Liver (tissue), 9 donors: ENCODE results near the gene ZNF766. TPM values are rescaled to one million over a fixed set of nuclear protein-coding genes. Genes with fewer than 3 reads are reported as not detected.
"Not testable (repeated sequence)": the region's sequence is repeated elsewhere in the genome, so short reads cannot be mapped to it uniquely, and the experiment has no call there.

Source experiments
- DNase-seq: peaks from one replicate; pipeline ENCODE4 v3.0.0-alpha.2; 2017; ENCODE audit warnings: low spot score
- H3K27ac ChIP-seq, 2 donors: one replicate each; pipeline ENCODE4 v1.7.0; 2013; ENCODE audit warnings: inconsistent platforms in 2 of 2, low read length in 2 of 2, control low read depth in 1 of 2, low read depth in 1 of 2, mild to moderate bottlenecking in 1 of 2
- H3K27me3 ChIP-seq, 4 donors: one replicate each; pipeline versions ENCODE4 v1.6.1 to v1.7.0; 2013; ENCODE audit warnings: low read length in 3 of 4, inconsistent platforms in 1 of 4, mild to moderate bottlenecking in 1 of 4, moderate library complexity in 1 of 4; ENCODE audit not compliant: control insufficient read depth in 4 of 4, insufficient read depth in 4 of 4
- H3K36me3 ChIP-seq, 4 donors: one replicate each; pipeline versions ENCODE4 v1.6.1 to v1.7.0; 2013; ENCODE audit warnings: low read length in 3 of 4, mild to moderate bottlenecking in 3 of 4, low read depth in 1 of 4, moderate library complexity in 1 of 4; ENCODE audit not compliant: control insufficient read depth in 4 of 4, insufficient read depth in 3 of 4
- H3K4me1 ChIP-seq, 4 donors: one replicate each; pipeline versions ENCODE4 v1.6.1 to v1.7.0; 2013; ENCODE audit warnings: low read length in 3 of 4, mild to moderate bottlenecking in 3 of 4, moderate library complexity in 1 of 4; ENCODE audit not compliant: control insufficient read depth in 4 of 4, insufficient read depth in 4 of 4
- H3K4me3 ChIP-seq, 3 donors: one replicate each; pipeline versions ENCODE4 v1.6.1 to v1.7.0; 2013; ENCODE audit warnings: low read length in 3 of 3, control low read depth in 1 of 3, low read depth in 1 of 3, mild to moderate bottlenecking in 1 of 3
- H3K9ac ChIP-seq, 2 donors: one replicate each; pipeline ENCODE4 v1.7.0; 2013; ENCODE audit warnings: low read length in 2 of 2, mild to moderate bottlenecking in 2 of 2, moderate library complexity in 2 of 2, control low read depth in 1 of 2, low read depth in 1 of 2
- H3K9me3 ChIP-seq, 4 donors: one replicate each; pipeline versions ENCODE4 v1.6.1 to v1.7.0; 2013; ENCODE audit warnings: low read length in 3 of 4; ENCODE audit not compliant: control insufficient read depth in 4 of 4
- ATF3 ChIP-seq: IDR thresholded peaks from 2 replicates; pipeline ENCODE4 v1.6.1; 2016; ENCODE audit warnings: antibody characterized with exemption
- CTCF ChIP-seq: fragments of 150-350 bp; IDR thresholded peaks from 2 replicates; pipeline ENCODE4 v1.5.1; 2017; ENCODE audit warnings: improper control_type of control experiment, low read depth, low read length; ENCODE audit not compliant: missing input control
- EGR1 ChIP-seq, 2 donors: IDR thresholded peaks; 2 replicates each; pipeline ENCODE4 v1.6.1; 2016 to 2018; ENCODE audit warnings: antibody characterized with exemption in 2 of 2, low read depth in 2 of 2
- FOXA1 ChIP-seq: IDR thresholded peaks from 2 replicates; pipeline ENCODE4 v1.6.1; 2016; ENCODE audit warnings: antibody characterized with exemption
- FOXA2 ChIP-seq: IDR thresholded peaks from 2 replicates; pipeline ENCODE4 v1.6.1; 2016; ENCODE audit warnings: antibody characterized with exemption
- GABPA ChIP-seq, 2 donors: IDR thresholded peaks in 1 of 2; conservative IDR thresholded peaks in 1 of 2; 2 replicates each; pipeline ENCODE4 v1.6.1; 2016; ENCODE audit warnings: antibody characterized with exemption in 2 of 2, mild to moderate bottlenecking in 1 of 2, moderate library complexity in 1 of 2
- HNF4A ChIP-seq, 2 donors: conservative IDR thresholded peaks; 2 replicates each; pipeline ENCODE4 v1.6.1; 2016; ENCODE audit warnings: antibody characterized with exemption in 2 of 2, mild to moderate bottlenecking in 2 of 2
- HNF4G ChIP-seq: IDR thresholded peaks from 2 replicates; pipeline ENCODE4 v1.6.1; 2016; ENCODE audit warnings: antibody characterized with exemption
- JUND ChIP-seq, 2 donors: IDR thresholded peaks; 2 replicates each; pipeline ENCODE4 v1.6.1; 2016; ENCODE audit warnings: antibody characterized with exemption in 2 of 2
- MAX ChIP-seq: IDR thresholded peaks from 2 replicates; pipeline ENCODE4 v1.6.1; 2016; ENCODE audit warnings: antibody characterized with exemption
- NR2F2 ChIP-seq: IDR thresholded peaks from 2 replicates; pipeline ENCODE4 v1.6.1; 2016; ENCODE audit warnings: antibody characterized with exemption
- RAD21 ChIP-seq, 2 donors: IDR thresholded peaks; 2 replicates each; pipeline ENCODE4 v1.6.1; 2016; ENCODE audit warnings: antibody characterized with exemption in 2 of 2, mild to moderate bottlenecking in 2 of 2
- REST ChIP-seq: IDR thresholded peaks from 2 replicates; pipeline ENCODE4 v1.6.1; 2016; ENCODE audit warnings: antibody characterized with exemption, mild to moderate bottlenecking
- RXRA ChIP-seq, 2 donors: IDR thresholded peaks; 2 replicates each; pipeline ENCODE4 v1.6.1; 2017 to 2018; ENCODE audit warnings: antibody characterized with exemption in 2 of 2, mild to moderate bottlenecking in 1 of 2
- SP1 ChIP-seq: IDR thresholded peaks from 2 replicates; pipeline ENCODE4 v1.6.1; 2018; ENCODE audit warnings: antibody characterized with exemption, mild to moderate bottlenecking
- TAF1 ChIP-seq: conservative IDR thresholded peaks from 2 replicates; pipeline ENCODE4 v1.6.1; 2016; ENCODE audit warnings: antibody characterized with exemption, mild to moderate bottlenecking
- YY1 ChIP-seq: IDR thresholded peaks from 2 replicates; pipeline ENCODE4 v1.6.1; 2016; ENCODE audit warnings: antibody characterized with exemption, mild to moderate bottlenecking
- WGBS: extraction: QIAGEN DNeasy Blood & Tissue Kit; methylation state at CpG from one replicate; pipeline ENCODE4 v1.1.7; 2013; 5-methylcytosine and 5-hydroxymethylcytosine counted together
- polyA plus RNA-seq, 2 donors: library from polyadenylated mRNA; stranded (reverse) in 1 of 2; unstranded in 1 of 2; fragments of 200-250 nt in 1 of 2; fragments of >200 nt in 1 of 2; fragmentation: Nextera tagmentation in 1 of 2; extraction: Ambion mirVana in 1 of 2; gene quantifications; one replicate each; pipeline versions ENCODE4 v1.2.1 to v1.2.3, GENCODE V29; 2013 to 2015
- total RNA-seq, 2 donors: library from RNA; depleted of rRNA; stranded (reverse); fragments of >200 nt; gene quantifications; one replicate each; pipeline ENCODE4 v1.2.3, GENCODE V29; 2014
- TF ChIP-seq, protein P1 (sequence below): IDR thresholded peaks from 2 replicates; pipeline ENCODE4 v1.6.1; 2016; ENCODE audit warnings: antibody characterized with exemption
- donor health status: healthy.
- donor health status: healthy.
- donor health status: healthy.
- donor health status: healthy.
- donor health status: healthy.

ZNF766 gene
- total and polyA plus RNA-seq, 4 donors = 1.6 to 4.9 (median 3.8) TPM

DNA sequence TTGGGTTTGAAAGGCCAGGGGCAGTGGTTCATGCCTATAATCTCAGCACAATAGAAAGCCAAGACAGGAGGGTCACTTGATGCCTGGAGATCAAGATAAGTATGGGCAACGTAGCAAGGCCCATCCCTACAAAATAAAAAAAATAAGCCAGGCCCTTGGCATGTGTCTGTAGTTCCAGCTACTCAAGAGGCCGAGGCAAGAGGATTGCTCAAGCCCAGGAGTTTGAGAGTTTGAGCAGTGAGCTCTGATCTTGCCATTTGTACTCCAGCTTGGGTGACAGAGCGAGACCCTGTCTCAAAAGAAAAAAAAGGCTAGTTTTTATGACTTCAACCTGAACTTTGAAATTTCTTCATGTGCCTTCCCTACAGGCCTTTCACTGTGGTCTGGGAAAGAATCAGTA, 22.4 kb downstream of the ZNF766 start:
- Histone ChIP-seq H3K9ac (no peak overlapping the region), H3K27me3 (no peaks in the 10 kb centered on the region), H3K36me3 (peaks cover 13 to 29% (median 24%) of the 10 kb centered on the region in 4 donors), H3K9me3 (peaks cover 22 to 37% (median 24%) of the 10 kb centered on the region in 4 donors), H3K27ac (no peak overlapping the region), H3K4me3 (no peak overlapping the region), H3K4me1 (peaks cover 0 to 6% (median 1%) of the 10 kb centered on the region in 4 donors)
- 95% methylated on average over 3 of the region's 3 CpGs for WGBS
- TF ChIP-seq HNF4G = no peak
- no peak for TF ChIP-seq REST
- no peak for TF ChIP-seq HNF4A (conservative IDR thresholded peaks at IDR 0.05)
- TF ChIP-seq EGR1 (IDR thresholded peaks at IDR 0.05; ENCODE audit: low read depth in 2 of 2) = no peak
- TF ChIP-seq GABPA (IDR thresholded peaks at IDR 0.05 in 1 of 2, conservative IDR thresholded peaks at IDR 0.05 in 1 of 2) = no peak
- no peak for TF ChIP-seq ATF3
- TF ChIP-seq RAD21 (IDR thresholded peaks at IDR 0.05) = no peak
- TF ChIP-seq FOXA2 = no peak
- TF ChIP-seq SP1 = no peak
- TF ChIP-seq CTCF = no peak
- no peak for TF ChIP-seq RXRA (IDR thresholded peaks at IDR 0.05)
- TF ChIP-seq TAF1 = no peak
- no peak for TF ChIP-seq MAX
- no peak for TF ChIP-seq NR2F2
- no peak for TF ChIP-seq JUND (IDR thresholded peaks at IDR 0.05)
- TF ChIP-seq, protein P1, sequence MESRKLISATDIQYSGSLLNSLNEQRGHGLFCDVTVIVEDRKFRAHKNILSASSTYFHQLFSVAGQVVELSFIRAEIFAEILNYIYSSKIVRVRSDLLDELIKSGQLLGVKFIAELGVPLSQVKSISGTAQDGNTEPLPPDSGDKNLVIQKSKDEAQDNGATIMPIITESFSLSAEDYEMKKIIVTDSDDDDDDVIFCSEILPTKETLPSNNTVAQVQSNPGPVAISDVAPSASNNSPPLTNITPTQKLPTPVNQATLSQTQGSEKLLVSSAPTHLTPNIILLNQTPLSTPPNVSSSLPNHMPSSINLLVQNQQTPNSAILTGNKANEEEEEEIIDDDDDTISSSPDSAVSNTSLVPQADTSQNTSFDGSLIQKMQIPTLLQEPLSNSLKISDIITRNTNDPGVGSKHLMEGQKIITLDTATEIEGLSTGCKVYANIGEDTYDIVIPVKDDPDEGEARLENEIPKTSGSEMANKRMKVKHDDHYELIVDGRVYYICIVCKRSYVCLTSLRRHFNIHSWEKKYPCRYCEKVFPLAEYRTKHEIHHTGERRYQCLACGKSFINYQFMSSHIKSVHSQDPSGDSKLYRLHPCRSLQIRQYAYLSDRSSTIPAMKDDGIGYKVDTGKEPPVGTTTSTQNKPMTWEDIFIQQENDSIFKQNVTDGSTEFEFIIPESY = no peak
- TF ChIP-seq YY1 = no peak
- no peak for TF ChIP-seq FOXA1
- DNase-seq = no peak

GRCh38 chr19:52292946-52293345, 23.6 kb downstream of the ZNF766 start:
- H3K27me3 ChIP-seq, H3K4me3 ChIP-seq, H3K9ac ChIP-seq, H3K27ac ChIP-seq, DNase-seq: not testable (repeated sequence)
- peaks cover 22 to 37% (median 23%) of the 10 kb centered on the region in 4 donors for H3K9me3 ChIP-seq
- 96% methylated on average over 6 of the region's 6 CpGs for WGBS
- H3K4me1 ChIP-seq = peaks cover 0 to 13% (median 6%) of the 10 kb centered on the region in 4 donors
- H3K36me3 ChIP-seq = peaks cover 13 to 27% (median 24%) of the 10 kb centered on the region in 4 donors
